GM18870 (cell line): ENCODE measurements around the gene RNU6-1.

Source experiments
- ATAC-seq: cut with Tn5 transposase; IDR thresholded peaks from one replicate; pipeline ENCODE4 v1.9.1; 2021; ENCODE audit warnings: moderate library complexity; ENCODE audit not compliant: unreplicated experiment

RNU6-1 gene

DNA sequence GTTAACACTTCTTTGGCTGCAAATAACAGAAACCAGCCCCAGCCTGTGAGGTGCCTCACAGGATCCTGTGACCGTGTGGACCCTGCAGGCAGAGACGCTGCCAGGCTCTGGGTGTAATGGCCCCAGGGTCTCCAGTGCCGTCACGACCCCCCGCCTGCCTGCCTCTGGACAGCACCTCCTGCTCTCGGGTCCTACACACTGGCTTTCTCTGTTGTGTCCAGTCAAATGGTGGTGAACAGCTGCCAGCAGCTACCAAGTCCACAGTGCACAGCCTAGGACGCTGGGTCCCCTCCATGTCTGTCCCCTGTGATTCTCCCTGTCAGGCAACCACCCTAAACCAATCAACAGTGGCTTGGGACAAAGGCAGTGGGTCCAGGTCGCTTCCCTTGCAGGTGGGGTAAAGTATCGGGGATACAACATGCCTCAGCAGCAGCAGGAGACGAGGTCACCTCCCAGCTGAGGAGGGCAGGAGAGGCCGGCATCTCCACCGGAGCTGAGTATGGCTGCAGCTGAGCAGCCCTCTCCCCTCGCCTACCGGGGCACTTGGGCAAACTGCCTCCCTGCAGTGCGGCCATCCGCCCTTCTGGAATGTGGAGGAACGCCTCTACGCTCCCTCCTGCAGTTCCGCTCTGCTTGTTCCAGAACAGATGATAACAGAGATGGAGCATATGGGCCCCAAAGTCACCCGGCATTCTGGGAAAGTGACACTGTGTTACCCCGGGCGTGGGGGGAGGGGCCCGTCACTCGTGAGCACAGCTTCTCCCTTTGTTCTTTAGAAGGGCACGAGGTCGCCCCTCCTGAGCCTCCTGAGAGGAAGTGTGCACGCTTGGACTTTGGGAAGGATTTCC is 35.6 kb downstream of the RNU6-1 start:
- ATAC-seq, result no peak

DNA sequence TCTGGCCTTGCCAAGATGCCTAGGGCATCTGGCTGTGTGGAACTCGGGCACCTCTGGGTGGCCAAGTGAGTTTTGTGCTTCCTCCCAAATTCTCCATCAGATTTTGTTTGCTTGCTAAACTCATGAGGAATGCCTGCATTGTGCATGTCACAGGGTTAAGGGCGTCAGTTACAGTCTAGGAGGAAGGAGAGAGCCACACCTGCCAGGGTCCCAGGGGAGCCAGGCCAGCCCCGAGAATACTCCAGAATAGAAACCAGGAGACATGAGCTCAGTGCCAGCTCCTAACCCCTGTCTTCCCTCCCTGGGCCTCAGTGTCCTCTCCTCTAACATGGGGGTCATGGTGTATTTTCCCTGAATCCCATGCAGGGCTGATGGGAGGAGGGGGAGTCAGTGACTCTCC is 36.5 kb downstream of the RNU6-1 start:
- no peak for ATAC-seq

DNA sequence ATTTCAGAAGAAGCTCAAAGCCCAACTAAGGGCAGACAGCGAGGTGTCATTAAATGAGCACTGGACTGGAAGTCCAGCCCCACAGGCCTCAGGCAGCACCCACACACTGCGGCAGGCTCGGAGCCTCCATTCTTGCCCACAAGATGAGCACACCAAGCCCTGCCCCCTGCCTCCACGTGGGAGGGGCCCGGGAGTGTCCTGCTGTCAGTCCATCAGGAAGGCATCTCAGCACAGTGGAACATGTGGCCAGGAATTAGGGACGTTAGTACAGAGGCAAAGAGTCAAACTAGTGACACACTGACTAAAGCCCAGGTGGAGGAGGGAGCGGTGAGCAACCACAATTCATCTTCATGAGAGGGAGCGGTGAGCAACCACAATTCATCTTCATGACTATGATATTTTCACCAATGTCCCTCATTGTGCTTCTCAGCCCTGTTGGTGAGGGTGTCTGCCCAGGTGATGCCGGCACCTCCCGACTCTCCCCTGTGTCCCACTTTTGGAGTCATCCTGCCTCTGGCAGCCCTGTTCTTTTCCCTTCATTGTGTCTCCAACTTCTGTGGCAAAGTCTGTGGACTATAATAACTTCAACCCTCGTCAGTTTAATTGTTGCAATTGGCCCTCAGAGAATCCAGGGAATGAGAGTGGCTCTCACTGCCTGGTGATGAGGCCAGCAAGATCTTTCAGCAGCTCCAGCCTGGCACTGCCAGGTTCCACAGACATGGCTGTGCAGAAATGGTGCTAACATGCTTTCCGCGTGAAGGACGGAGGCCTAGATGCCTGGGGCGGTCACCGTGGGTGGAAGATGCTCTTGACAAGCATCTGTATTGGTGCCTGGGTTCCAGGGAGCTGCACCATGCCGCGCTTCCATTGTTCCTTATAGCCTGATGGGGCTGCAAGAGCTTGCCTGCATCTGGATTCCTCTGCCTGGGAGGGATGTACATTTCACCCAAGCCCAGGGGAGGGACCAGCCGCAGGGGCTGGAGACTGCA is 37.6 kb downstream of the RNU6-1 start:
- no peak for ATAC-seq

DNA sequence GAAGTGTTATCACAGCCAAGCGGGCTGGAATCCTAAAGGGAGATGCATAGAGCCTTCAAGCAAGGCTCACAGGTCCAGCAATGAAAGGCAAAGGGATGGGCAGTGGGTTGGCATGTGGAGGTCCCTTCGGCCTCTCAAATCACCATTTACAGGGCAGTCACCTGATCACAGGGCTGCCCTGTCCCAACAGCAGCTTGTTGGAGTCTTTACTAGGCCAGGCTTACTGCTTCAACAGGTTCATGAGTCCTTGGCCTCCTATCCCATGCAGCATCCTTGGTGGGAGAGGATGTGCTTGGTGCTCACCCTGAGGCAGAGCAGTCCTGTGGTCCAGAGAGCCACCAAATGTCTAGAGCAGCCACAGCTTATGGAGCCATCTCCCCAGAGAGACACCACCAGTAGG is 38.7 kb downstream of the RNU6-1 start:
- ATAC-seq, result no peak

DNA sequence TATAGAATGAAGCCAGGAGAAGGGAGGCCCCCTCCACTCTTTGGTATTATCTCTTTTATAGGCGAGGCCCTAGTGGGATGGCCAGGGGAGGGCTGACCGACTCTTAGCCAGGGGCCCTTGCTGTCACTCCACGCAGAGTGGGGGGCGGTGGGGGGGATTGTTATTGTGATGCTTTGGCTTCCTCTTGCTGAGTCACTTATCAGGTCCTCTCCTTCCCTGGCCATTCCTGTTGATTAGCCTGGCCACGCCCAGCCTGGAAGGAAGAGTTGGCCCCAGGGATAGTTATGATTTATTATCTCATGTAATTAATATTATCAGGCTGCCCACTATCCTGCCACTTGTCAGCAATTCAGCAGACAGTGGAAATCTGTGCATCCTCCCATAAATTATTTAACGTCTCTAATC is 40.0 kb downstream of the RNU6-1 start:
- ATAC-seq, result no peak

DNA sequence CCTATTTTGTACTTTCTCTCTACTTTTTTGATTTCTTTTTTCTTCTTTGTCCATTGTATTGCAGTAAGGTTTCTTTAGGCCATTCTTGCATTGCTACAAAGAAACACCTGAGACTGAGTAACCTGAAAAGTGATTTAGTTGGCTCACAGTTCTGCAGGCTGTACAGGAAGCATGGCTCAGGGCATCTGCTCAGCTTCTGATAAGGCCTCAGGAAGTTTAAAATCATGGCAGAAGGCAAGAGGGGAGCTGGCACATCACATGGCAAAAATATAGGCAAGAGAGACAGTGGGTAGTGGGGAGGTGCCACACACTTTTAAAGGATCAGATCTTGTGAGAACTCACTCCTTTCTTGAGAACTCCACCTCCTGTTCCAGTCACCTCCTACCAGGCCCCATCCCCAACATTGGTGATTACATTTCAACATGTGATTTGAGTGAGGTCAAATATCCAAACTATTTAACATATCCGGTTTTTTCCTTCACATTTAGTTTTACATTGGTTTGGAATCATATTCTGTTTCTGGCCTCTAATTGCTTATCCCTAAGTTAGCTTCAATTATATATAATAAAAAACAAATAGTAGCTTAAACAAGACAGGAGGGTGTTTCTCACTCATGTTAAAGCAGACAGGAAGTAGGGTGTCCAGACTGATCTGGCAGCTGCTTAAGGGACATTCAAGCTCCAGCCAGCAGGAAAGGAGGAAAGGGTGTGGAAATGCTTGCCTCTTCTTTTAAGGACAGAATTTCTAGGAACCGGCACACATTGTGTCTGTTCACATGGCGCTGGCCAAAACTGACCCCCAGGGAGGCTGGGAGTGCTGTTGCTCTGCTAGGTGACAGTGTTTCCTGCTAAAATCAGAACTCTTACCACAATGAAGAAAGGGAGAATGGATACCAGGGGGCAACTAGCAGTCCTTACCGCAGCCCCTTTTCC is 43.4 kb downstream of the RNU6-1 start:
- no peak for ATAC-seq

- ATAC-seq, result no peak
Observed at GRCh38 chr15:67794832-67795574, 44.8 kb downstream of the RNU6-1 start.

GRCh38 chr15:67792250-67792942 is 47.4 kb downstream of the RNU6-1 start:
- no peak for ATAC-seq

DNA sequence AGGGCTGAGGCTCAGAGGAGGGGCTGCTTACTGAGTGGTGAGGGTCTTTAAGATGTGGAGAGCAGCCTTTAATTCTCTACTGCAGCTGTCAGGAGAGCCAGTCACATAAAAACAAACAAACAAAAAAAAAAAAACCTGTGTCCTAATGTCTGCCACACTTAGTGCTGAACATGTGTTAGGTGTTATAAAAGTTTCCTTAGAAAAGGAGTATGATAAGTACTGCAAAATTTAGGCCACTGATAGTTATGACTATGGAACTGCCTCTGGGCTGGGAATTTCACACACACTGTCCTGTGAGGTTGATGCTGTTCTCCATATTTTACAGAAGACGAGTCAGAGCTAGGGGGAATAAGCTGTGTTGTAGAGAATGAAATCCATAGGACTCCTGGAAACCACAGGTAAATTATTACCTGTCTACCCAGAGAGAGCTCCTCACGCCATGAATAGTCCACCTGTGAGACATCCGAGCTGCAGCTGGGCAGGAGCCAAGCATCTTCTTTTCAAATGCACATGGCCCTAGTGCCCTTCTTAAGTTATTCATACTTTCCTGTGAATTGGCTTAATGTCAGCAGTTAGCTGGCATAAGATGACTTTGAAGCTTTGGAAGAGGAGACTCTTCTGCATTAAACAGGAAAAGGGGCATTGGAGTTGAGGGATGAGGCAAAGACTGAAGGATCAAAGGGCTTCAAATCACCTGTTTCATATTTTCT is 49.1 kb downstream of the RNU6-1 start:
- ATAC-seq, result no peak
